ENCODE measurements around the gene PLCH1.

DNA sequence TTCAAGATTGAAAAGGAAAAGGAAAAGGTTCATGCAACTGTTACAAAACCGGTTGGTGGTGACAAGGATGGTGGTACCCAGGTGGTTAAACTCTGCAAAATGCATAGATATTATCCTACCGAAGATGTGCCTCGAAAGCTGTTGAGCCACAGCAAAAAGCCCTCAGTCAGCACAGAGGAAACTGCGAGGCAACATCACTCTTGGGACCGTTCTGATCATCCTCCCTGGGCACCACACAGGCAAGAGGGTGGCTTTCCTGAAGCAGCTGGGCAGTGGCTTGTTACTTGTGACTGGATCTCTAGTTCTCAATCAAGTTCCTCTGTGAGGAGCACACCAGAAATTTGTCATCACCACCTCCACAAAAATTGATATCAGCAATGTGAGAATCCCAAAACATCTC, 86.9 kb downstream of the PLCH1 start:
- TF ChIP-seq, protein P1, sequence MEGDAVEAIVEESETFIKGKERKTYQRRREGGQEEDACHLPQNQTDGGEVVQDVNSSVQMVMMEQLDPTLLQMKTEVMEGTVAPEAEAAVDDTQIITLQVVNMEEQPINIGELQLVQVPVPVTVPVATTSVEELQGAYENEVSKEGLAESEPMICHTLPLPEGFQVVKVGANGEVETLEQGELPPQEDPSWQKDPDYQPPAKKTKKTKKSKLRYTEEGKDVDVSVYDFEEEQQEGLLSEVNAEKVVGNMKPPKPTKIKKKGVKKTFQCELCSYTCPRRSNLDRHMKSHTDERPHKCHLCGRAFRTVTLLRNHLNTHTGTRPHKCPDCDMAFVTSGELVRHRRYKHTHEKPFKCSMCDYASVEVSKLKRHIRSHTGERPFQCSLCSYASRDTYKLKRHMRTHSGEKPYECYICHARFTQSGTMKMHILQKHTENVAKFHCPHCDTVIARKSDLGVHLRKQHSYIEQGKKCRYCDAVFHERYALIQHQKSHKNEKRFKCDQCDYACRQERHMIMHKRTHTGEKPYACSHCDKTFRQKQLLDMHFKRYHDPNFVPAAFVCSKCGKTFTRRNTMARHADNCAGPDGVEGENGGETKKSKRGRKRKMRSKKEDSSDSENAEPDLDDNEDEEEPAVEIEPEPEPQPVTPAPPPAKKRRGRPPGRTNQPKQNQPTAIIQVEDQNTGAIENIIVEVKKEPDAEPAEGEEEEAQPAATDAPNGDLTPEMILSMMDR (IDR thresholded peaks at IDR 0.05): no peak
- TF ChIP-seq ZFX (IDR thresholded peaks at IDR 0.05; ENCODE audit: borderline replicate concordance): no peak

Data from 22Rv1 (cell line).